Measurements from ENCODE around the gene ACOT11.
A peak's percentile ranks its signal among the peaks of the same experiment; 100 is the strongest.
"Not testable (repeated sequence)": the region's sequence is repeated elsewhere in the genome, so short reads cannot be mapped to it uniquely, and the experiment has no call there.

ACOT11 gene

DNA sequence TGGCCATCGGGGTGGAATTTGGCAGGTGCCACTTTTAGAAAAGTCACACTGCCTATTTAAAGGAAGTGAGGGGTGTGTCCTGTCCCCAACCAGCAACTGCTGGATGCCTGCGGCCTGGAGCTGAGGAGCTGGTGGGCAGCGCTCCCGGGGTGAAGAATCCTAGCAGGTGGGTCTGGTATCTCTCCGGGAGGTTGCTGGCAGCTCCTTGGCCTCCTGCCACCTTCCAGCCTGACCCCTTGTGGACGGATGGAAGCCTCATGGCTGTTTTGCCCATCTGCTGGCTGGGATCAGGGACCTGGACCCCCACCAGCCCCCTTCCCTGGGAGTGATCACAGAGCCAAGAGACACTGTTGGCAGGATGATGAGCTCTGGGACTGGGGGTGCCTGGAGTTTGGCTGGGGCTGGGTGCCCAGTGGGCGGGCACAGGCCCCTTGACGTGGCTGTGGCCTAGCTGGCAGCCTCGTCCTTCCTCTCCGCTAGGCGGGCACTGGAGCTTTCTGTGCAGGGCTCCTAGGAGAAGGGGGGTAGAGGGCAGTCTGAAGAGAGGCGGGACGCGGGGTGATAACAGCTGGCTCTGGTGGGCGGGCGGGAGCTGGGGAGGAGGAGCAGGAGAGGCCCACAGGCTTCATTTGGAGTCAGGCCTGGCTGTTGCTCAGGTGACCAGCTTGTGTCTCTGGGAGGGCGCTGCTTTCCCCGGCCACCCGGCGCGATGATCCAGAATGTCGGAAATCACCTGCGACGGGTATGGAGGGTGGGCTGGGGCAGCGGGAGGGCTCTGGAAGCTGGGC is at the start of gene ACOT11:
TSS of gene ACOT11 (plus strand) at position 628 of the 788 bp plus-strand sequence. CDS start at position 710, 82 bp downstream.
- DNase-seq = peak; percentile 85

DNA sequence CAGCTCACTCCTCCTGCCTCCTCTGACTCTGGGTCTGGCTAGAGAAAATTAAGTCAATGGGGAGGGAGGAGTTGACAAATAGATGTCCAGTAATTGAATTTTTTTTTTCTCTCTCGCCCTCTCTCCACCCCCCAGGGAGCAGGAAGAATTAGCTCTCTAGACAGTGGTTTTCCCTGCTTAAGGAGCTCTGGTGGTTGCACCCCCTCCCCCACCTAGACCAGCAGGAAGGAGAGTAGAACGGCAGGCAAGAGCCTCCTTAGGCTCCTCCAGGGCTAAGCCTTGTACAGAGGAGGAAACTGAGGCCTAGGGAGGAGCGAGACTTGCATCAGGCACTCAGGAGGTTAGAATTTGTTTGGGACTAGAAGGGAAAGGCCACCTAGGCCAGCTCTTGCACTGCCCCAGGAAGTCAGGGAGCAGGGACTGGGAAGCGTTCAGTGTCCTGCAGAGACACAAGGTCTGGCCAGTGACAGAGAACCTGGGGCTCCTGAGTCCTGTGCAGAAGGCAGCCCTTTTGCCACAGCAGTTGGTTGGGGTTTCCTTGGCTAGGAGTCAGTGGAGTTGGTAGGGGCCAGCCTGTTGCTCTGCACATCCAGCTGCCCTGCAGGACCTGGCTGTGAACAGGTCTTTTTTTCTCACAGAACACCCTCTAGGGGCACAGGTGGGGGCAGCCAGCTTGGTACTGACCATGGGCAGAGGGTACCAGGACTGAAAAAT is 49.5 kb upstream of the ACOT11 start:
- DNase-seq = no peak

DNA sequence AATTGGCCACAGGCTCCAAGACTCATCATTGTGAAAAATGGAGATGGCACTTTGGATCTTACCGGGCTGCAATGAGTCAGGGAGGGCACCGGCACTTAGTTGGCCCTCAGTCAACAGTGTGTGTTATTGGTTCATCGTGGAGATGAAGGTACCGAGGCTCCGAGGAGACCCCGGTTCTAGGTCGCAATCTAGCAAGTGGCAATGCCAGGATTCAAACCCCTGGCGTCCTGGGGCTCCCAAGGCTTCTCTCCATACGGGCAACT is 49.0 kb upstream of the ACOT11 start:
- no peak for DNase-seq

DNA sequence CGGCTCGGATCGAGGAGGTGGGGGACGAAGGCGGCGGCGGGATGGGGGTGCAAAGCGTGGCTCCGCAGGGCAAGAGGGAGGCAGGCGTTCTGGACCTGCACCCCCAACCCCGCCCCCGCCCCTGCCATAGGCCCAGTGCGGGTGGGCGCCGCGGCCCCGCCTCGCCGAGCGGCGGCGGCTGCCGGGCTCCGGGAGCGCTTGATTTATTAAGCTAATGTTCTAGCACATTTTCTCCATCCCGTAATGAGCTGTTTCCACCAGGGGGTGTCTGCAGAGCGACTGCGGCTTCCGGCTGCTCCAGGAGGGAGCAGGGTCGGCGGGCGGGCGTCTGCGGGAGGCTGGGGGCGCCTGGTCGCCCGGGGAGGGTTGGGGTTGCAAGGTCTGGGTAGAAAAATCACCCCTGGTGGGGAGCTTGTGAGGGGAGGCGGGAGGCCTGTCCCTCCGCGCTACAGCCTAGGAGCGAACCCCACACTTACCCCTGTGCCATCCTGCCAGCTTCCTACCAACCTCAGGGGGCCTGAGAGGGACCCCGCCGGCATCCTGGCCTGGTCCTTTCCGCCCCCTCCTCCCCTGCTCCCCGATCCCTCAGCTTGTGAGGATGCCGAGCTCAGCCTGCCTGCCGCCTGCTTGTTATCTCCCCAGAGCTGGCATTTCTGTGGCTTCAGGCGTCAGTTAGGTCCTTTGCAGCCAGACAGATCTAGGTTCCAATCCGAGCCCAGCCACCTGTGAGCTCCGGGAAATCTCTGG is 48.5 kb upstream of the ACOT11 start:
- peak; percentile 65 for DNase-seq

DNA sequence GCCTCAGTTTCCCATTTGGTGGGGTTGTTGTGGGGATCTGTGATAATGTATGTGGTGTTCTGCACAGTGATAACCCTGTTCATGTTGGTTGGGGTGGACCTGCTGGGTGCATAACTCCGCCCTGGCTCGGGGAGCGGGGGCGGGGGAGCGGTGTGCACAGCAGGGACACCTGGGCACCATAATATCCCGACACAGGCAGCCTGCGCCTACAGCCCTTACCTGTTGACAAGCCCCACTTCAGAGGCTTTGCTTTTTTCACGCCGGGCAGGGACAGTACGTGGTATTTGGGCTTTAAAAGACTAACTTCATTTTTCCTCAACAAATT is 48.0 kb upstream of the ACOT11 start:
- DNase-seq = peak; percentile 50

DNA sequence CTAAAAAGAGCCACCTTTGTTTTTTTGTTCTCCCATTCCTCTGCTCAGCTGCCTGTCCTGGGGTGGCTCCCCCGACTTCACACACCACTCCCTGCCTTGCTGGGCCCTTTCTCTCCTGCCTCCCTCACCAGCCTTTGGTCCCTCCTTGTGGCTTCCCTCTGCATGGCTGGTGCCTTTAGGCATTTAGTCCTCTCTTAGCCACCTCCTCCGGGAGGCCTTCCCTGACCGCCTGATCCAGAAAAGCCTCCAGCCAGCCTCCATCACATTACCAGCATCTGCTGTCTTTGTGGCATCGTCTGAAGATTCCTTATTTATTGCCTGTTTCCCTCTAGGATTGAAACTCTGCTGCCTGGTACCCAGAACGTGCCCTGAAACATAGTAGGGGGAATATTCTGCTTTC is 46.2 kb upstream of the ACOT11 start:
- no peak for DNase-seq

DNA sequence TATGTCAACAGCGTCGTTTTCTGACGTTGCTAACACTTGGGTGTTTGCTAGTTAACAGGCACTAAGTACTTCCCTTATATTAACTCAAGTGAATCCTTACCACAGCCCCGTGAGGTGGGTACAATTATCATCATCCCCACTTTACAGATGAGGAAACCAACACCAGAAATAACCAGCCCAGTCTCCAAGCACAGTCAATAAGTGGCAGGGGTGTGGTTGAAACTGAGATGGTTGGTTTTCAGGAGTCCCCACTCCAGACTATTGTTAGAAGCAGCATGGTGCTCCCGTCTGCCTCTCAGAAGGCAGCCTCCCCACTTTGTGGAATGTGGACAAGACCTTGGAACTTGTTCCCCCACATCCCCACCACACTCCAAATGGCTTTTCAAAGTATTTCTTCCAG is 45.7 kb upstream of the ACOT11 start:
- DNase-seq = no peak

DNA sequence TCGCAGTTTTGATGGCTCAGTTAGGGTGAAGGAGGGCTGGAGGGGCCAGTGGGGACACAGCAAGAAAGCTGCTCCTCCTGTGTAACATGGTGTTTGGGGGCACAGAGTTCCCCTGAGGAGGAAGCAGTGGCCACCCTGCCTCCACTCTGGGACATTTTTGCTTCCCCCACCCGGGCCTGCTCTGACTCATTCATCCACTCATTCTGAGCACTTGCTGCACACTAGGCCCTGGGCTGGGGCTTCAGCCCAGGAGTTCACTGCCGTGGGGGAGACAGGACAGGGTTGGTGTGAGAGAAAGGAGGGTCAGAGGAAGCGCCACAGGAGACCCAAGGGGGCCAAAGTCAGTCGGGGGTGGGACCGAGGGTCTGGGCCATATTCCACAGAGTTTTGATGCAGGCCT is 41.4 kb upstream of the ACOT11 start:
- no peak for DNase-seq

DNA sequence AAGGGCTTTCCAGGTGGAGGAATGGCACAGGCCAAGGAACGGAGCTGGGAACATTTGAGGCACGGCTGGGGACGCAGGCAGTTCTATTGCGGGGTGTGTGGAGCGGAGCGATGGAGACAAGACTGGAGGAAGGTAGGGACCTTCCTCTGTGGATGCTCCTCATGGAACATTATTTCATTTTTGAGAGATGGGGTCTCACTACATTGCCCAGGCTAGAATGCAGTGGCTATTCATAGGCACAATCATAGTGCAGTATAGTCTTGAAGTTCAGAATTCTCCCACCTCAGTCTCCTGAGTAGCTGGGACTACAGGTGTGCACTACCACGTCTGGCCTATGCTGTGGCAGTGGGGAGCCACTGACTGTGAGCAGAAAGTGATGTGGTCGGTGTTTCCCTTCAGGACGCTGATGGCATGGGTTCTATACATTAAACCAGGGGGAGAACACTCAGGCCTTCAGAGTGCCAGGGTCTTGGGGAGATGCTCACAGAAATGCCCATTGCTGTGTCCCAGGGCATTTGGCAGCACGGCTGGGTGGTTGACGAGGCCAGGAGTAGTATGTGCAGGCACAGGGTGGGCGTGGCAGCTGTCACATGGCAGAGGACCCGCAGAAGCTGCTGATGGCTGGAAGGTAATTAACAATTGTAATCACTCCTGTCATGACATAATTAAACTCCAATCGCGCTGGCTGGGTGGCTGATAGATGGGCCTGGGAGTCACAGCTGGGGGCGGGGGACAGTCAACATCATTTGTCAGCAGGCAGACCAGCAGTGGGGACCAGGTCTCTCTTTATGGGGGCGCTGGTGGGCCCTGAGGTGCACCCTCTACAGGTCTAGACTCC is 40.8 kb upstream of the ACOT11 start:
- DNase-seq = no peak

DNA sequence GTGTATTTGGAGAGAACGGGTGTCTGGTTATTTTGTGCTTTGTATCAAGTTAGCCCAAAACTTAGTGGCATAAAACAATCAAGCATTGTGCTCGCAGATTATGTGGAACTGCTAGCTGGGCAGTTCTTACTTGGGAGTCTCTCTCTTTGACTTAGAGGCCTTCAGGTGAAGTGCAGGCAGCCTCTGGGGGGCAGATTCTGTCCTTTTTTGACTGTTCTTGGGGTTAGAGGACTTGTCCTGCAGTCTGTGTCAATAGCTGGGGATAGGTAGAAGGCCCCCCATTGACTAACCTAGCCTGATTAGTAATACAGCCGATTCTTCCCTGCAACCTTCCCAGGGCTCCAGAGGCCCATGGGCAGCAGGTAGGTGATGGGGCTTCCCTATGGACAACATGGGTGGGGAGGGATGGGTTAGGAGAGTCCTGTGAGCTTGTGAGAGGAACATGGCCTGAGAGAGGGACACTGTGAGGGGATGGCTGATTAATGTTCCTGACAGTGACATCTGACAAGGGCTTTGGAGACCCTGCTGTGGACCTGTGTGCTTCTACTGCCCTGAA is 37.2 kb upstream of the ACOT11 start:
- DNase-seq = no peak

DNA sequence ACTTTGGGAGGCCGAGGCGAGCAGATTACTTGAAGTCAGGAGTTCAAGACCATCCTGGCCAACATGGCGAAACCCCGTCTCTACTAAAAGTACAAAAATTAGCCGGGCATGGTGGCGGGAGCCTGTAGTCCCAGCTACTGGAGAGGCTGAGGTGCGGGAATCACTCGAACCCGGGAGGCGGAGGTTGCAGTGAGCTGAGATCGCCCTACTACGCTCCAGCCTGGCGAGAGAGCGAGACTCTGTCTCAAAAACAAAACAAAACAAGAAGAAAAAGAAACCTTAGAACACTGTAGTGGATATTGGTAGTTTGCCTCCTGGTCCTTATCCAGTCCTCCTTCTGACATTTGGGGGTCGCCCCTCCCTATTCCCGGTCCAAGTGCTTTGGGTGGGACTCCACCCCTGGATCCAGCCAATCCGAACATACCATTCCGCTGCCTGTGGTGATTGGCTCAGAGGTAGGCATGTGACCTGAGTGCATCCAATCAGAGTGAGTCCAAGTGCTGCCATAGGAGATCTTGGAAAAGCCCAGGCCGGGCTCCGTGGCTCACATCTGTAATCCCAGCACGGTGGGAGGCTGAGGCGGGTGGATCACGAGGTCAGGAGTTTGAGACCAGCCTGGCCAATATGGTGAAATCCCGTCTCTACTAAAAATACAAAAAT is 34.0 kb upstream of the ACOT11 start:
- DNase-seq = not testable (repeated sequence)

DNA sequence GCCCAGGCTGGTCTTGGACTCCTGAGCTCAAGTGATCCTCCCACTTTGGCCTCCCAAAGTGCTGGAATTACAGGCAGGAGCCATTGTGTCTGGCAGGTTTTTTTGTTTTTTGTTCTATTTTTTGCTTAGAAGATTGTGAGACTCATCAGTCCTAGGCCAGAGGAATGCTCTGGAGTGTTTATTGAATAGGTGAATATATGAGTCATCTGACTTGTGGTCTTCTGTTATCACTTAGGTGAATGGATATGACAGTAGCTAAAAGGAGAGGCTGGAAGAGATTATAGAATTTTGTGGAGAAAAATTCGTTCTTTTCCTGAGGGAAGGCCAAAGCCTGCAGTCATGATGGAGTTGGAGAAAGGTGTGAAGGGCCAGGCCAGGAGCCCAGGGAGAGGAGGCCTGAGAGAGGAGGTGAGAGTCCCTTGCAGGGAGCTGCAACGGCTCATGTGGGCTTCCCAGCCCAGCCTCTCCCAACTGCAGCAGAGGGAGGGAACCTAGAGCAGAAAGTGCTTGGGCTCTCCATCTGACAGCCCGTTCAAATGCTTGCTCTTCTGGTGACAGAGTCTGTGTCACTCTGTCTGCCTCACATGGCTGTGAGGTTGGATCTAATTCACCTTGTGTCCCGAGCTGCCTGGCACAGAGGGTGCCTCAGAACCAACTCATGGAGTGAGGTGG is 31.6 kb upstream of the ACOT11 start:
- DNase-seq = no peak

DNA sequence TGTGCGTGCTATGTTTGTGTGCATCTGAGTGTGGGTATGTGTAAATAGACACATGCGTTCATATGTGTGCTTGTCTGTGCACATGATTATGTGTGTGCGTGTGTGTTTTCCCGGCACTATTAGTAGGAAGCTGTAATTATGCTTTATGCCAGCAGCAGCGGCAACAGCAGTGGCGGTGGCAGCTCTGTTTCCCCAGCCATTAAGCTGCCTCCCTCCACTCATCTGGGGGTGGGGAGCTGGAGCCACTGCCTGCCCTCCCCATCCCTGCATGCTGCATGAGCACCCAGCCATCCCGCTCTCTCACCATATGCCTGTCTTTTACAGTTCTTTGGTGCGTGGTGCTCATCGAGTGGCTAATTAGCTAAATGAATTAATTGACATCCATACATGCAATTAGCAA is 30.5 kb upstream of the ACOT11 start:
- DNase-seq = no peak

DNA sequence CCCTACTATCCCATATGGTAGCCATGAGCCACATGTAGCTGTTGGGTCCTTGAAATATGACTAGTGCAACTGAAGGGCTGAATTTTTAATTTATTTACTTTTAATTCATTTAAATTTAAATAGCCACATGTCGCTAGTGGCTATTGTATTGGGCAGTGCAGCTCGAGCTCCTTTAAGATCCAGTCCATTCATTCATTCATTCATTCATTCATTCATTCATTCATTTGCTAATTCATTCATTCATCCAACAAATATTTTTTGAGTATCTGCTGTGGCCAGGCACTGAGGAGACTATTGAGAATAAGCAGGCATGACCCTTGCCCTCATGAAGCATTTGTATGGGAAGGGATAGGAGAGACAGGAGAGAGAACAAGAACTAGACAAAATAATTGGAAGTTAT is 29.5 kb upstream of the ACOT11 start:
- no peak for DNase-seq

DNA sequence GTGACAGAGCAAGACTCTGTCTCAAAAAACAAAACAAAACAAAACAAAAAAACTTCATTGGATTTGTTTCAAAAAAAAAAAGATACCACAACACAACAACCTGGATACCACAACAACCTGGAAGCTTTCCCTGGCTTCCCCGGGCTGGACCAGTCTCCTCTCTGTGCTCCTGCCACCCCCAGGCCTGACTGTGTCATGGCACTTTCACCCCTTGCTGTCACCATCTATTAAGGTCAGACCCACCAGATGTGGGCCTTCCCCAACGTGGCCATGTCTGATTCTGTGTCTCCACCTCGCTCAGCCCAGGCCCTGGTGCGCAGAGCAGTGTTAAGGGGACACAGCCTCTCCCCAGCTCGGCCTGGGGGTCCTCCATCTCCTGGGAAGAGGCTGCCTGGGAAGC is 28.3 kb upstream of the ACOT11 start:
- no peak for DNase-seq

DNA sequence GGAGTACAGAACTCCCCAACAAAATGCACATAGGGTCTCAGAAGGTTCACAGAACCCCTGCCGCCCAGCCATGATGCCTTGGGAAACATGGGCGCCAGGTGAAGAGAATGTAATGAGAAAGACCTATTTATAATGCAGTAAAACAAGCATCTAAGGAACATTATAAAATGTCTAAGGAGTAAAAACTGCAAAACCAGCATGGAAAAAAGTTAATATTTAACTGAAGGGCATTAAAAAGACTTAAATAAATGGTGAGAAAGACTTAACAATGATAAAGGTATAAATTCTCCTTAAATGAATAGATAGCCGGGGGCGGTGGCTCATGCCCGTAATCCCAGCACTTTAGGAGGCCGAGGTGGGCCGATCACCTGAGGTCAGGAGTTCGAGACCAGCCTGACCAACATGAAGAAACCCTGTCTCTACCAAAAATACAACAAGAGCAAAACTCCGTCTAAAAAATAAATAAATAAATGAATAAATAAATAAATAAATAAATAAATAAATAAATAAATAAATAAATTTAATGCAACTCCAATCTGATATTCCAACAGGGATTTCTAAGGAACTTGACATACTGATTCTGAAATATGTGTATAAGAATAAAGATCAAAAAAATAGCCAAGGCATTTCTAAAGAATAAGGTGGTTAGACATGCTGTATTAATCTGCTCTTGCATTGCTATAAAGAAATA is 27.3 kb upstream of the ACOT11 start:
- DNase-seq = no peak

DNA sequence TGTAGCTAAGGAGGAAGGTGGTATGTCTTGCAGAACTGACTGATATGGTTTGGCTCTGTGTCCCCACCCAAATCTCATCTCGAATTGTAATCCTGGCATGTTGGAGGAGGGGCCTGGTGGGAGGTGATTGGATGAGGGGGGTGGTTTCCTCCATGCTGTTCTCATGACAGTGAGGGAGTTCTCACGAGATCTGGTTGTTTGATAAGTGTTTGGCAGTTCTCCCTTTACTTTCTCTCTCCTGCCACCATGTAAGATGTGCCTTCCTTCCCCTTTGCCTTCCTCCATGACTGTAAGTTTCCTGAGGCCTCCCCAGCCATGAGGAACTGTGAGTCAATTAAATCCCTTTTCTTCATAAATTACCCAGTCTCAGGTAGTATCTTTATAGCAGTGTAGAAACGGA is 21.5 kb upstream of the ACOT11 start:
- DNase-seq = not testable (repeated sequence)

DNA sequence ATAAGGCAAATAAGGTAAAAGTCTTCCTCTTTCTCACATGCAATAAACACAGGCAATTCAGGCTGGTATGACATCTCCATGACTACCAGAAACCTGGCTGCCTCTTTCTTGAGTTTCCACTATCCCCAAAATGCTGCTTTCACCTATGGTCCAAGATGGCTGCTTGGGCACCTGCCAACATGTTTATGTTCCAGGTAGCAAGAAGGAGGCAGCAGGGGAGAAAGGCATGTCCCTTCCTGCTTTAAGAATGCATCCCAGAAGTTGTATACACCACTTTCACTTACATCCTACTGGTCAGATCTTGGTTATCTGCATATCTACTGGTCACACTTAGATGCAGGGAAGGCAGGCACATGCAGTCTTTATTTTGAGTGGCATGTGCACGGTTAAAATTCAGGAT is 19.4 kb upstream of the ACOT11 start:
- peak; percentile 14 for DNase-seq

DNA sequence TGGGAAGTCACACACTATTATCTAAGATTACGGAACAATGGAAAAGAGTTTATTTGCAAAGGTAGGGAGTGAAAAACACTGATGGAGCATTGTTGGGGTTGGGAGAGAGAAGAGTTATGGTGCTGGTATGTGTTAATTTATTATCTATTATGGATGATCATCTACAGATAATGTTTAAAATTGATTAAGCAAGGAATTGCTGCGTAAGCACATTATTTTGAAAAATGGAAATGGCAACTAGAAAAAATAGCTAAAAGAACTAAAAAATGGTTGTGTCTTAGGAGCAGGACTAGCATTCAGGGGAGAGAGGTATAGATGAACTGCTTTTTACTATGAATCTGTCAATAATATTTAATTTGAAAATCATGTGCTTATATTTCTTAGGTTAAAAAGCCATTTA is 16.0 kb upstream of the ACOT11 start:
- DNase-seq = no peak

DNA sequence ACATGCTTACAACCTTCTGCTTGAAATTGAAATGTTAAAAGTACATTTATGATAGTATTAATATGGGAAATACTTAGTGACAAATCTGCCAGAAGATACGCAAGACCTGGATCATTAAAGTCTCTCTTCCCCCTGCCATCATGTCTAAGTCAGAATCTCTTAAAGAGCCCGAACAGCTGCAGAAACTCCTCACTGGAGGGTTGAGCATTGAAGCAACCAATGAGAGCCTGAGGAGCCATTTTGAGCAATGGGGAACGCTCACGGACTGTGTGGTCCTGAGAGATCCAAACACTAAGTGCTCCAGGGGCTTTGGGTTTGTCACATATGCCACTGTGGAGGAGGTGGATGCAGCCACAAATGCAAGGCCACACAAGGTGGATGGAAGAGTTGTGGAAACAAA is 11.4 kb upstream of the ACOT11 start:
- DNase-seq = not testable (repeated sequence)

DNA sequence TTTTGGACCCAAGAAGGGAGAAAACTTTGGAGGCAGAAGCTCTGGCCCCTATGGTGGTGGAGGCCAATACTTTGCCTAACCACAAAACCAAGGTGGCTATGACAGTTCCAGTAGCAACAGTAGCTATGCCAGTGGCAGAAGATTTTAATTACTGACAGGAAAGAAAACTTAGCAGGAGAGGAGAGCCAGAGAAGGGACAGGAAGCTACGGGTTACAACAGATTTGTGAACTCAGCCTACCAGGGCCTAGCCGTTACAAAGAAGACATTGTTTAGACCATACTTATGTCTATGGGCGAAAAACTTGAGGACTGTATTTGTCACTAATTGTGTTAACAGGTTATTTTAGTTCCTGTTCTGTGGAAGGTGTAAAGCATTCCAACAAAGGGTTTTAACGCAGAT is 10.4 kb upstream of the ACOT11 start:
- no peak for DNase-seq

Data from NCI-H1105 (cell line).